OCI-LY7 (cell line): ENCODE measurements around the gene SKIDA1.
A peak's percentile ranks its signal among the peaks of the same experiment; 100 is the strongest.

Experiments used
- EZH2phosphoT487 ChIP-seq: fragments of 200-600 bp; sonication (generic); IDR thresholded peaks from 2 replicates; pipeline ENCODE4 v1.6.1; 2018; ENCODE audit warnings: low read depth, borderline replicate concordance, mild to moderate bottlenecking, mixed run types, antibody characterized with exemption, low read length, moderate library complexity, mixed read lengths
- TF ChIP-seq, protein P1 (sequence below): fragments of 200-600 bp; sonication (generic); conservative IDR thresholded peaks from 2 replicates; pipeline ENCODE4 v1.5.1; 2014; ENCODE audit warnings: mild to moderate bottlenecking, antibody characterized with exemption, low read length, moderate library complexity, mixed read lengths

DNA sequence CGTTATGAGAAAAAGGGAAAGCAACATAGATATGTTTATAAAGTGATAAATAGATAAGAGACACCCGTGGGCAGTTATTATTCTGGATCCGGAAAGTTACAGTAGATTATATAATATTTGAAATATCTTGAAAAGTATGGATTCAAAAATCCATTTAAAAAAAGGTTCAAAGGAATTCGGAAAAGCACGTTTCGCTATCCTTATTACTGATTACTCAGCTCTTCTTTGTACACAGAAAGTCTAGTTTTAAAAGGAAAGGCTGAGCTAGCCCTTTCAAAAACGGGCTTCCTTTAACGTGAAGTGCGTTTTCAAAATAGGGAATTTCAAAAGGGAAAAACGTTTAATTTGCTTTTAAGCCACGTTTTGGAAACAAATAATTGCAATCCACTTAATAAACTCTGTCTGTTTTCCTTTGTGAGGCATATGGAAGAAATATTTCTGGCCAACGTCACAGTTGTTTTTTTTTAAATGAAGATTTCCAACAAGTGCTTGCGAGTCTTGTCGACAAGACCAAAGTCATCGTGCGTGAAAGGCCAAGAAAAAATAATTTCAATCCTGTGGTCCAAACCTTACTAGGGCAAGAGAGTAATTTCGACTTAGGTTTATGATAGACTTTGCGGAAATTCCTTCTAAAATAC, 2.2 kb upstream of the SKIDA1 start:
- TF ChIP-seq, protein P1, sequence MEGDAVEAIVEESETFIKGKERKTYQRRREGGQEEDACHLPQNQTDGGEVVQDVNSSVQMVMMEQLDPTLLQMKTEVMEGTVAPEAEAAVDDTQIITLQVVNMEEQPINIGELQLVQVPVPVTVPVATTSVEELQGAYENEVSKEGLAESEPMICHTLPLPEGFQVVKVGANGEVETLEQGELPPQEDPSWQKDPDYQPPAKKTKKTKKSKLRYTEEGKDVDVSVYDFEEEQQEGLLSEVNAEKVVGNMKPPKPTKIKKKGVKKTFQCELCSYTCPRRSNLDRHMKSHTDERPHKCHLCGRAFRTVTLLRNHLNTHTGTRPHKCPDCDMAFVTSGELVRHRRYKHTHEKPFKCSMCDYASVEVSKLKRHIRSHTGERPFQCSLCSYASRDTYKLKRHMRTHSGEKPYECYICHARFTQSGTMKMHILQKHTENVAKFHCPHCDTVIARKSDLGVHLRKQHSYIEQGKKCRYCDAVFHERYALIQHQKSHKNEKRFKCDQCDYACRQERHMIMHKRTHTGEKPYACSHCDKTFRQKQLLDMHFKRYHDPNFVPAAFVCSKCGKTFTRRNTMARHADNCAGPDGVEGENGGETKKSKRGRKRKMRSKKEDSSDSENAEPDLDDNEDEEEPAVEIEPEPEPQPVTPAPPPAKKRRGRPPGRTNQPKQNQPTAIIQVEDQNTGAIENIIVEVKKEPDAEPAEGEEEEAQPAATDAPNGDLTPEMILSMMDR = no peak
- peak; percentile 96 for TF ChIP-seq EZH2phosphoT487
